ENCODE data around the gene C1orf159.
"Not testable (repeated sequence)": the region's sequence is repeated elsewhere in the genome, so short reads cannot be mapped to it uniquely, and the experiment has no call there.

Gene C1orf159

GRCh38 chr1:1116701-1117468 lies 996 bp upstream of the C1orf159 start:
- no peak for DNase-seq

- no peak for DNase-seq
Observed at GRCh38 chr1:1115136-1115785, 628 bp downstream of the C1orf159 start.

- DNase-seq, result no peak
Observed at GRCh38 chr1:1114431-1114830, 1.5 kb downstream of the C1orf159 start.

- no peak for DNase-seq
Observed at GRCh38 chr1:1112237-1112985, 3.5 kb downstream of the C1orf159 start.

GRCh38 chr1:1111516-1112236 lies 4.2 kb downstream of the C1orf159 start:
- no peak for DNase-seq

- DNase-seq, result no peak
Observed at GRCh38 chr1:1110561-1110971, 5.3 kb downstream of the C1orf159 start.

- no peak for DNase-seq
Observed at GRCh38 chr1:1109743-1110142, 6.1 kb downstream of the C1orf159 start.

GRCh38 chr1:1106510-1107221 lies 9.2 kb downstream of the C1orf159 start:
- no peak for DNase-seq

GRCh38 chr1:1104152-1104551 lies 11.7 kb downstream of the C1orf159 start:
- not testable (repeated sequence) for DNase-seq

- DNase-seq, result no peak
Observed at GRCh38 chr1:1101503-1101902, 14.4 kb downstream of the C1orf159 start.

- DNase-seq, result no peak
Observed at GRCh38 chr1:1100296-1100695, 15.6 kb downstream of the C1orf159 start.

- DNase-seq, result no peak
Observed at GRCh38 chr1:1099506-1100183, 16.2 kb downstream of the C1orf159 start.

GRCh38 chr1:1098681-1099421 lies 17.0 kb downstream of the C1orf159 start:
- no peak for DNase-seq

GRCh38 chr1:1096136-1096535 lies 19.8 kb downstream of the C1orf159 start:
- DNase-seq, result not testable (repeated sequence)

GRCh38 chr1:1094981-1095380 lies 20.9 kb downstream of the C1orf159 start:
- no peak for DNase-seq

- DNase-seq, result no peak
Observed at GRCh38 chr1:1093610-1093943, 22.3 kb downstream of the C1orf159 start.

- DNase-seq, result no peak
Observed at GRCh38 chr1:1092894-1093609, 22.8 kb downstream of the C1orf159 start.

GRCh38 chr1:1092149-1092855 lies 23.6 kb downstream of the C1orf159 start:
- no peak for DNase-seq

- DNase-seq, result no peak
Observed at GRCh38 chr1:1091344-1092148, 24.3 kb downstream of the C1orf159 start.

All from NCI-H2171 (cell line).